Measurements from ENCODE around the gene TPM3.

DNA sequence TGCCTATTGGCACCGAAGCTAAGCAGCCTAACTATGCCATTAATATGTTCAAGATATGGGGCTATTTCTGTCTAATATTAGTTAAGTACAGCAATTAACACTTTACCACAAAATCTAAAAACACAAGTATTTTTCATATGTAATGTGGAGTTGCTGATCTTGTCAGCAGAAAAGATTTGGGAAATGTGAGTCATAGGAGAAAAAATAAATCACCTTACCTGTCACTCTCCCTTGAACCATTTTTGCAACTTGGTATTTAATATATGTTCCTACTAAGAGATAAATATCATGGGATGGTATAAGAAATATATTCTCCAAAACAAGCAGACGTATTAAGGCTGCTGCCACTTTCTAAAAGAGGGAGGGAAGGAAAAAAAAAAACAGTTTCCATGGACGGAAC lies 54.0 kb downstream of the TPM3 start:
- TF ChIP-seq, protein P1, sequence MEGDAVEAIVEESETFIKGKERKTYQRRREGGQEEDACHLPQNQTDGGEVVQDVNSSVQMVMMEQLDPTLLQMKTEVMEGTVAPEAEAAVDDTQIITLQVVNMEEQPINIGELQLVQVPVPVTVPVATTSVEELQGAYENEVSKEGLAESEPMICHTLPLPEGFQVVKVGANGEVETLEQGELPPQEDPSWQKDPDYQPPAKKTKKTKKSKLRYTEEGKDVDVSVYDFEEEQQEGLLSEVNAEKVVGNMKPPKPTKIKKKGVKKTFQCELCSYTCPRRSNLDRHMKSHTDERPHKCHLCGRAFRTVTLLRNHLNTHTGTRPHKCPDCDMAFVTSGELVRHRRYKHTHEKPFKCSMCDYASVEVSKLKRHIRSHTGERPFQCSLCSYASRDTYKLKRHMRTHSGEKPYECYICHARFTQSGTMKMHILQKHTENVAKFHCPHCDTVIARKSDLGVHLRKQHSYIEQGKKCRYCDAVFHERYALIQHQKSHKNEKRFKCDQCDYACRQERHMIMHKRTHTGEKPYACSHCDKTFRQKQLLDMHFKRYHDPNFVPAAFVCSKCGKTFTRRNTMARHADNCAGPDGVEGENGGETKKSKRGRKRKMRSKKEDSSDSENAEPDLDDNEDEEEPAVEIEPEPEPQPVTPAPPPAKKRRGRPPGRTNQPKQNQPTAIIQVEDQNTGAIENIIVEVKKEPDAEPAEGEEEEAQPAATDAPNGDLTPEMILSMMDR (IDR thresholded peaks at IDR 0.05) = no peak
- TF ChIP-seq POLR2A (IDR thresholded peaks at IDR 0.05) = no peak
- TF ChIP-seq POLR2AphosphoS5 (IDR thresholded peaks at IDR 0.05) = no peak

Measured in sigmoid colon (tissue), 4 donors.